A673 (cell line): Measurements from ENCODE around the gene RSKR.

ENCODE experiments used
- EZH2 ChIP-seq: fragments of 200-600 bp; sonication (generic); IDR thresholded peaks from 2 replicates; pipeline ENCODE4 v1.6.1; 2017; ENCODE audit warnings: borderline replicate concordance, low read depth, mild to moderate bottlenecking, mixed read lengths, antibody characterized with exemption, low read length; ENCODE audit not compliant: poor library complexity, severe bottlenecking
- TF ChIP-seq, protein P1 (sequence below): fragments of 300-800, 200-600 bp; sonication (generic); conservative IDR thresholded peaks from 2 replicates; pipeline ENCODE4 v1.5.1; 2017; ENCODE audit warnings: low read depth, mild to moderate bottlenecking, antibody characterized with exemption, low read length, moderate library complexity, mixed read lengths

DNA sequence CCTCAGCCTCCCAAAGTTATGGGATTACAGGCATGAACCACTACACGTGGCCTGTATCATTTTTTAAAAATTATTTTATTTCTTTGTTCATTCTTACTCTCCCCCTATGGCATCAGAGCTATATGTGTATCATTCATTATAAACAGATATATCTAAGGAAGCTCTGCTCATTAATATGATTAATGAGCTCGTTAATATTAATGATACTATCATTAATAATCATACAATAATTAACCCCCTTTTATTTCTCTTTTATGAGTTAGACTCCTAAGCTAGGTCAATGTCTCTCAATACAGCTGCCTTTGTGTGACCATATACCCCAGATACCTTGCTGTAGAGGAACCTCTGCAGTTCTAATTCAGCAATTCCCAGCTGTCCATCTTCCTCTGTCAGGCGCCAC, 4.5 kb upstream of the RSKR start:
- TF ChIP-seq, protein P1, sequence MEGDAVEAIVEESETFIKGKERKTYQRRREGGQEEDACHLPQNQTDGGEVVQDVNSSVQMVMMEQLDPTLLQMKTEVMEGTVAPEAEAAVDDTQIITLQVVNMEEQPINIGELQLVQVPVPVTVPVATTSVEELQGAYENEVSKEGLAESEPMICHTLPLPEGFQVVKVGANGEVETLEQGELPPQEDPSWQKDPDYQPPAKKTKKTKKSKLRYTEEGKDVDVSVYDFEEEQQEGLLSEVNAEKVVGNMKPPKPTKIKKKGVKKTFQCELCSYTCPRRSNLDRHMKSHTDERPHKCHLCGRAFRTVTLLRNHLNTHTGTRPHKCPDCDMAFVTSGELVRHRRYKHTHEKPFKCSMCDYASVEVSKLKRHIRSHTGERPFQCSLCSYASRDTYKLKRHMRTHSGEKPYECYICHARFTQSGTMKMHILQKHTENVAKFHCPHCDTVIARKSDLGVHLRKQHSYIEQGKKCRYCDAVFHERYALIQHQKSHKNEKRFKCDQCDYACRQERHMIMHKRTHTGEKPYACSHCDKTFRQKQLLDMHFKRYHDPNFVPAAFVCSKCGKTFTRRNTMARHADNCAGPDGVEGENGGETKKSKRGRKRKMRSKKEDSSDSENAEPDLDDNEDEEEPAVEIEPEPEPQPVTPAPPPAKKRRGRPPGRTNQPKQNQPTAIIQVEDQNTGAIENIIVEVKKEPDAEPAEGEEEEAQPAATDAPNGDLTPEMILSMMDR, result no peak
- no peak for TF ChIP-seq EZH2
